ENCODE measurements around the gene GFER. TPM values are rescaled to one million over a fixed set of nuclear protein-coding genes. Genes with fewer than 3 reads are reported as not detected.

GFER gene
- total and polyA plus RNA-seq, 4 donors, result 7.4 to 28.4 (median 15.1) TPM

- Histone ChIP-seq H3K36me3 (ENCODE audit: control insufficient read depth in 4 of 4, insufficient read depth in 3 of 4, low read depth in 1 of 4, low read length in 3 of 4) (peaks cover 19 to 49% (median 22%) of the 10 kb centered on the region in 4 donors), H3K4me3 (ENCODE audit: low read depth in 1 of 3, low read length in 3 of 3) (no peak overlapping the region), H3K27ac (ENCODE audit: low read depth in 1 of 2, low read length in 2 of 2) (no peak overlapping the region), H3K4me1 (ENCODE audit: control insufficient read depth in 4 of 4, insufficient read depth in 4 of 4, low read length in 3 of 4) (peaks cover 36 to 48% (median 41%) of the 10 kb centered on the region in 4 donors), H3K9me3 (ENCODE audit: control insufficient read depth in 4 of 4, low read length in 3 of 4) (no peaks in the 10 kb centered on the region), H3K9ac (ENCODE audit: low read depth in 1 of 2, low read length in 2 of 2) (no peak overlapping the region), H3K27me3 (ENCODE audit: control insufficient read depth in 4 of 4, insufficient read depth in 4 of 4, low read length in 3 of 4) (no peaks in the 10 kb centered on the region)
- DNase-seq (ENCODE audit: low spot score), result no peak
- no peak for TF ChIP-seq CTCF (IDR thresholded peaks at IDR 0.05; ENCODE audit: low read depth, low read length, missing input control)
- TF ChIP-seq, protein P1, sequence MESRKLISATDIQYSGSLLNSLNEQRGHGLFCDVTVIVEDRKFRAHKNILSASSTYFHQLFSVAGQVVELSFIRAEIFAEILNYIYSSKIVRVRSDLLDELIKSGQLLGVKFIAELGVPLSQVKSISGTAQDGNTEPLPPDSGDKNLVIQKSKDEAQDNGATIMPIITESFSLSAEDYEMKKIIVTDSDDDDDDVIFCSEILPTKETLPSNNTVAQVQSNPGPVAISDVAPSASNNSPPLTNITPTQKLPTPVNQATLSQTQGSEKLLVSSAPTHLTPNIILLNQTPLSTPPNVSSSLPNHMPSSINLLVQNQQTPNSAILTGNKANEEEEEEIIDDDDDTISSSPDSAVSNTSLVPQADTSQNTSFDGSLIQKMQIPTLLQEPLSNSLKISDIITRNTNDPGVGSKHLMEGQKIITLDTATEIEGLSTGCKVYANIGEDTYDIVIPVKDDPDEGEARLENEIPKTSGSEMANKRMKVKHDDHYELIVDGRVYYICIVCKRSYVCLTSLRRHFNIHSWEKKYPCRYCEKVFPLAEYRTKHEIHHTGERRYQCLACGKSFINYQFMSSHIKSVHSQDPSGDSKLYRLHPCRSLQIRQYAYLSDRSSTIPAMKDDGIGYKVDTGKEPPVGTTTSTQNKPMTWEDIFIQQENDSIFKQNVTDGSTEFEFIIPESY (IDR thresholded peaks at IDR 0.05), result no peak
- no peak for TF ChIP-seq SP1 (IDR thresholded peaks at IDR 0.05)
- TF ChIP-seq TAF1 (conservative IDR thresholded peaks at IDR 0.05), result no peak
- TF ChIP-seq, protein P2, sequence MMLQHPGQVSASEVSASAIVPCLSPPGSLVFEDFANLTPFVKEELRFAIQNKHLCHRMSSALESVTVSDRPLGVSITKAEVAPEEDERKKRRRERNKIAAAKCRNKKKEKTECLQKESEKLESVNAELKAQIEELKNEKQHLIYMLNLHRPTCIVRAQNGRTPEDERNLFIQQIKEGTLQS (IDR thresholded peaks at IDR 0.05), result no peak
- TF ChIP-seq JUND (IDR thresholded peaks at IDR 0.05), result no peak
- no peak for TF ChIP-seq YY1 (IDR thresholded peaks at IDR 0.05)
- TF ChIP-seq FOXA1 (IDR thresholded peaks at IDR 0.05), result no peak
- 79% methylated on average over 8 of the region's 8 CpGs for WGBS
Observed at GRCh38 chr16:2003231-2003826, 19.3 kb downstream of the GFER start.

- Histone ChIP-seq H3K9me3 (ENCODE audit: control insufficient read depth in 4 of 4, low read length in 3 of 4) (no peaks in the 10 kb centered on the region), H3K27ac (ENCODE audit: low read depth in 1 of 2, low read length in 2 of 2) (no peak overlapping the region), H3K4me3 (ENCODE audit: low read depth in 1 of 3, low read length in 3 of 3) (no peak overlapping the region), H3K4me1 (ENCODE audit: control insufficient read depth in 4 of 4, insufficient read depth in 4 of 4, low read length in 3 of 4) (peaks cover 36 to 51% (median 45%) of the 10 kb centered on the region in 4 donors), H3K36me3 (ENCODE audit: control insufficient read depth in 4 of 4, insufficient read depth in 3 of 4, low read depth in 1 of 4, low read length in 3 of 4) (peaks cover 17 to 43% (median 21%) of the 10 kb centered on the region in 4 donors), H3K27me3 (ENCODE audit: control insufficient read depth in 4 of 4, insufficient read depth in 4 of 4, low read length in 3 of 4) (no peaks in the 10 kb centered on the region), H3K9ac (ENCODE audit: low read depth in 1 of 2, low read length in 2 of 2) (no peak overlapping the region)
- 37% methylated on average over 36 of the region's 36 CpGs for WGBS
- TF ChIP-seq EGR1 (IDR thresholded peaks at IDR 0.05; ENCODE audit: low read depth in 2 of 2) (no peak), FOXA2 (IDR thresholded peaks at IDR 0.05) (no peak), CTCF (IDR thresholded peaks at IDR 0.05; ENCODE audit: low read depth, low read length, missing input control) (peak; percentile 80), SP1 (IDR thresholded peaks at IDR 0.05) (peak; percentile 32), FOXA1 (IDR thresholded peaks at IDR 0.05) (no peak), GABPA (IDR thresholded peaks at IDR 0.05 in 1 of 2, conservative IDR thresholded peaks at IDR 0.05 in 1 of 2) (no peak), NR2F2 (IDR thresholded peaks at IDR 0.05) (no peak), RAD21 (IDR thresholded peaks at IDR 0.05) (peak; percentile 71 to 85), HNF4G (IDR thresholded peaks at IDR 0.05) (no peak), HNF4A (conservative IDR thresholded peaks at IDR 0.05) (no peak), MAX (IDR thresholded peaks at IDR 0.05) (no peak), RXRA (IDR thresholded peaks at IDR 0.05) (peak in 1 of 2 donors; percentile 54)
- TF ChIP-seq, protein P1 (IDR thresholded peaks at IDR 0.05), result no peak
- DNase-seq (ENCODE audit: low spot score), result peak; percentile 92
Observed at GRCh38 chr16:2003827-2004641, 20.0 kb downstream of the GFER start.
